ENCODE results near the gene PRKAR2B. TPM values are rescaled to one million over a fixed set of nuclear protein-coding genes. Genes with fewer than 3 reads are reported as not detected.

PRKAR2B gene
- polyA plus RNA-seq, 6 donors from 2014 or later, result 1.1 to 4.9 (median 2.7) TPM; not detected in 1

DNA sequence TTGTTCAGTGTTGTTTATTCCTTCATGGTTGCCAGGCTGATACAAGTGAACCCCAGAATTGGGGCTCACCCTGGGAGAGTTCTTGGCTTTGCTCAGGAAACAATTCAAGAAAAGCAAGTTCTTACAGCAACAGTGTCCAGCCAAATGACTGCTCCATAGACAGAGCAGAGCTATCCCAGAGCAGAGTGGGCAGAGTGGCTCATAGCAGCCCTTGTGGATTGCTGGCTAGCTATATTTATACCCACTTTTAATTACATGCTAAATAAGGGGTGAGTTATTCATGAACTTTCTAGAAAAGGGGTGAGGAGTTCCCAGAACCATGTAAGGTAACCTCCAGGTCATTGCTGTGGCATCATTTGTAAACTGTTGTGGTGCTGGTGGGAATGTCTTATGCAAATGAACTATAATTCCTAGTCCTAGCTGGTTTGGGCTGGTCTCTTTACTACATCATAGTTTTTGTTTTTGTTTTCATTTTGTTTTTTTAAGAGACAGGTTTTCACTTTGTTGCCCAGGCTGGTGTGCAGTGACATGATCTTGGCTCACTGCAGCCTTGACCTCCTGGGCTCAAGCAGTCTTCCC is 64.4 kb downstream of the PRKAR2B start:
- Mint-ChIP-seq H3K36me3 (no peaks in the 10 kb centered on the region), H3K4me3 (no peak overlapping the region), H3K27me3 (no peaks in the 10 kb centered on the region), H3K4me1 (no peaks in the 10 kb centered on the region), H3K9me3 (peaks cover 0 to 2% (median 0%) of the 10 kb centered on the region in 7 donors), H3K27ac (peak overlapping the region in 1 of 6 donors; percentile 35)
- ATAC-seq (ENCODE audit: low read depth in 2 of 2) (no peak), DNase-seq (no peak)

- H3K27me3 Mint-ChIP-seq, result no peaks in the 10 kb centered on the region
- no peaks in the 10 kb centered on the region for H3K36me3 Mint-ChIP-seq
- peak overlapping the region in 1 of 6 donors; percentile 83 for H3K27ac Mint-ChIP-seq
- no peaks in the 10 kb centered on the region for H3K4me1 Mint-ChIP-seq
- H3K4me3 Mint-ChIP-seq, result no peak overlapping the region
- H3K9me3 Mint-ChIP-seq, result peaks cover 0 to 2% (median 0%) of the 10 kb centered on the region in 7 donors
- ATAC-seq (ENCODE audit: low read depth in 2 of 2), result no peak
- DNase-seq, result no peak
These were observed 65.5 kb downstream of the PRKAR2B start for GRCh38 chr7:107109955-107110354.

DNA sequence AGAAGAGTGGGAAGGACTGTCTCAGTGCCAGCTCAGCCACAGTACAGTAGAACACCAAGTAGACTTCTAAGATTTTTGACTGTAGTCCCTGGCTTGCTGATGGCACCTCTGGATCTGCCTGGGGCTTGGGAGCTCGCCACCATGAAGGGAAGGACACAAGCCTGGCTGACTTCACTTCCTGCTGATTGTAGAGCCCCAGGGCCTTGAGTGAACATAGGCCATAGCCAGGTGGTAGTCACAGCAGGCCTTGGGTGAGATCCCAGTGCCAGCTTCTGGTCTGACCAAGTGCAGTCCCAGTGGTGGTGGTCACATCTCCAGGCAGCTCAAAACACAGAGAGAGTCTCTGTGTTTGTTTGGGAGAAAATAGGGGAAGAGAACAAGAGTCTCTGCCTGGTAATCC is 66.7 kb downstream of the PRKAR2B start:
- DNase-seq (no peak), ATAC-seq (ENCODE audit: low read depth in 2 of 2) (no peak)
- H3K27ac Mint-ChIP-seq, result peak overlapping the region in 1 of 6 donors; percentile 35
- H3K36me3 Mint-ChIP-seq, result no peaks in the 10 kb centered on the region
- peaks cover 0 to 2% (median 0%) of the 10 kb centered on the region in 7 donors for H3K9me3 Mint-ChIP-seq
- H3K27me3 Mint-ChIP-seq, result no peaks in the 10 kb centered on the region
- H3K4me3 Mint-ChIP-seq, result no peak overlapping the region
- H3K4me1 Mint-ChIP-seq, result no peaks in the 10 kb centered on the region

- Mint-ChIP-seq H3K4me3 (no peak overlapping the region), H3K36me3 (no peaks in the 10 kb centered on the region), H3K27me3 (peaks cover 0 to 5% (median 0%) of the 10 kb centered on the region in 3 donors), H3K9me3 (no peaks in the 10 kb centered on the region), H3K4me1 (no peaks in the 10 kb centered on the region), H3K27ac (peak overlapping the region in 1 of 6 donors; percentile 24)
- DNase-seq, result no peak
- no peak for ATAC-seq (ENCODE audit: low read depth in 2 of 2)
These were observed 69.4 kb downstream of the PRKAR2B start for GRCh38 chr7:107113866-107114265.

GRCh38 chr7:107115114-107115513 is 70.6 kb downstream of the PRKAR2B start:
- H3K4me1 Mint-ChIP-seq, result no peaks in the 10 kb centered on the region
- H3K27me3 Mint-ChIP-seq, result peaks cover 0 to 5% (median 5%) of the 10 kb centered on the region in 3 donors
- ATAC-seq (ENCODE audit: low read depth in 2 of 2) (no peak), DNase-seq (no peak)
- H3K36me3 Mint-ChIP-seq, result no peaks in the 10 kb centered on the region
- H3K27ac Mint-ChIP-seq, result no peak overlapping the region
- H3K4me3 Mint-ChIP-seq, result no peak overlapping the region
- H3K9me3 Mint-ChIP-seq, result no peaks in the 10 kb centered on the region

GRCh38 chr7:107115762-107116540 is 71.4 kb downstream of the PRKAR2B start:
- peak overlapping the region in 1 of 6 donors; percentile 33 for H3K27ac Mint-ChIP-seq
- ATAC-seq (ENCODE audit: low read depth in 2 of 2), result no peak
- no peaks in the 10 kb centered on the region for H3K36me3 Mint-ChIP-seq
- no peaks in the 10 kb centered on the region for H3K4me1 Mint-ChIP-seq
- H3K4me3 Mint-ChIP-seq, result no peak overlapping the region
- no peaks in the 10 kb centered on the region for H3K9me3 Mint-ChIP-seq
- H3K27me3 Mint-ChIP-seq, result peaks cover 0 to 5% (median 5%) of the 10 kb centered on the region in 3 donors
- no peak for DNase-seq

DNA sequence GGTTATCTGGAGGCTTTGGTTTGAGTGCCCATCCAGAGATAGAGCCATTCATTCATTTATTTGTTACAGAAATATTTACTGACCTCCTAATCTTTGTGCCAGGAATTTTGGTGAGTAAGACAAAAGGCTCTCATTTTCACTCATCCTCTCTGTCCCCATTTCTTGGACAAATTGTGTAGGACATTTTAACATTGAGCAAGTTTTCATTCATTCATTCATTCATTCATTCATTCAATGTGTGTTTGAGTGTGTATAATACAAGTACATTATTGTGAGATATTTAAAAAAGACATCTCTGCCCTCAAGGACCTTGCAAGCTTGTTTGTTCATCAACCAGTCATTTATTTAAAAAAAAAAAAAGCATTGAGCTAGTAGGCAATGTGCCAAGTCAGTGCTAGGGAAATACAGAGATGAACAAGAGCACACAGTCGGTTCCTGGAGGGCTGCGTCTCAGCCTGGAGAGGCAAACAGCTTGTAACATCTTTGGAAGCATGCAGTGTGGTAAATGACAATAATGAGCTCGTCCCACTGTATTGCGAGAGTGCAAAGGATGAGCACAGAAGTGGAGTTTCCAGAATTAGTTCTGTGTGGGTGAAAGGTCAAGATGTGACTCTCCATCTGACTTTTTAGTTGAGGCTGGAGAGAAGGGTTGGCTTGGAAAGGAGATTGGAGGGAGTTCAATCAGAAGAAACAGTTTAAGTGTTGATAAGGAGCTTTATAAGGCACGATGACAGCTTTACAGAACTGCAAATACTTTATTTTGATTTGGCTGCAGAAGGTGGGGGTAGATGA is 73.8 kb downstream of the PRKAR2B start:
- no peak for ATAC-seq (ENCODE audit: low read depth in 2 of 2)
- Mint-ChIP-seq H3K9me3 (no peaks in the 10 kb centered on the region), H3K36me3 (no peaks in the 10 kb centered on the region), H3K4me1 (no peaks in the 10 kb centered on the region), H3K27me3 (peaks cover 0 to 5% (median 5%) of the 10 kb centered on the region in 3 donors), H3K27ac (no peak overlapping the region), H3K4me3 (no peak overlapping the region)
- DNase-seq, result no peak

GRCh38 chr7:107119376-107120105 is 75.0 kb downstream of the PRKAR2B start:
- Mint-ChIP-seq H3K27ac (no peak overlapping the region), H3K9me3 (no peaks in the 10 kb centered on the region), H3K27me3 (peaks cover 0 to 5% (median 5%) of the 10 kb centered on the region in 3 donors), H3K4me3 (no peak overlapping the region), H3K36me3 (no peaks in the 10 kb centered on the region), H3K4me1 (no peaks in the 10 kb centered on the region)
- DNase-seq (no peak), ATAC-seq (ENCODE audit: low read depth in 2 of 2) (no peak)

- H3K36me3 Mint-ChIP-seq, result no peaks in the 10 kb centered on the region
- H3K9me3 Mint-ChIP-seq, result no peaks in the 10 kb centered on the region
- no peak for DNase-seq
- H3K27me3 Mint-ChIP-seq, result peaks cover 0 to 5% (median 5%) of the 10 kb centered on the region in 3 donors
- no peak for ATAC-seq (ENCODE audit: low read depth in 2 of 2)
- no peak overlapping the region for H3K27ac Mint-ChIP-seq
- H3K4me3 Mint-ChIP-seq, result no peak overlapping the region
- peaks cover 16 to 20% (median 16%) of the 10 kb centered on the region in 3 donors for H3K4me1 Mint-ChIP-seq
These were observed 78.0 kb downstream of the PRKAR2B start for GRCh38 chr7:107122486-107122911.

- H3K27ac Mint-ChIP-seq, result peak overlapping the region in 1 of 6 donors; percentile 2
- peaks cover 16 to 20% (median 16%) of the 10 kb centered on the region in 3 donors for H3K4me1 Mint-ChIP-seq
- DNase-seq (no peak), ATAC-seq (ENCODE audit: low read depth in 2 of 2) (no peak)
- no peaks in the 10 kb centered on the region for H3K9me3 Mint-ChIP-seq
- peak overlapping the region in 2 of 8 donors; percentile 41 to 54 for H3K4me3 Mint-ChIP-seq
- peaks cover 0 to 5% (median 0%) of the 10 kb centered on the region in 3 donors for H3K27me3 Mint-ChIP-seq
- H3K36me3 Mint-ChIP-seq, result no peaks in the 10 kb centered on the region
These were observed 78.9 kb downstream of the PRKAR2B start for GRCh38 chr7:107123392-107123791.

DNA sequence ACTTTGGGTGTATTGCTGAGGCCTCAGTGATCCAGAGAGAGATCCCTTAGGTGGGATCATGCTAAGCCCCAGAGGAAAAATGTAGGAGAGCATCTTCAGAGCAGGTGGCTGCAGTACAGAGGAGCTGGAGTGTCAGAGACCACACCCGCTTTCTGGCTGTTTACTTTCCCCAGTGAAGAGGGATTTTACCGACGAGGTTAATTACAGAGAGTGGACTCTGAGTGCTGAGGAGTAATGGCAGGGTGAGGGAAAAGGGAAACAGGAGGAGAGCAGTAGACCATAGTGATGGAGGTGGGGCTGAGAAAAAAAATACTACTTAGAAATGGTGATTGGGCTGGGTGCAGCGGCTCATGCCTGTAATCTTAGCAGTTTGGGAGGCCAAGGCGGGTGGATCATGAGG is 81.0 kb downstream of the PRKAR2B start:
- Mint-ChIP-seq H3K9me3 (no peaks in the 10 kb centered on the region), H3K27ac (peak overlapping the region; percentile 67 to 93 (median 88)), H3K4me1 (peaks cover 16 to 20% (median 16%) of the 10 kb centered on the region in 3 donors), H3K27me3 (no peaks in the 10 kb centered on the region), H3K36me3 (no peaks in the 10 kb centered on the region), H3K4me3 (peak overlapping the region; percentile 76 to 93 (median 90))
- DNase-seq (no peak), ATAC-seq (ENCODE audit: low read depth in 2 of 2) (no peak)

- Mint-ChIP-seq H3K4me1 (peaks cover 16 to 20% (median 16%) of the 10 kb centered on the region in 3 donors), H3K4me3 (no peak overlapping the region)
These were observed 83.7 kb downstream of the PRKAR2B start for GRCh38 chr7:107128217-107128616.

GRCh38 chr7:107128748-107129147 is 84.2 kb downstream of the PRKAR2B start:
- Mint-ChIP-seq H3K27ac (no peak overlapping the region), H3K36me3 (no peaks in the 10 kb centered on the region), H3K4me3 (no peak overlapping the region), H3K27me3 (peaks cover 0 to 6% (median 0%) of the 10 kb centered on the region in 3 donors), H3K9me3 (no peaks in the 10 kb centered on the region), H3K4me1 (peaks cover 16 to 20% (median 16%) of the 10 kb centered on the region in 3 donors)
- ATAC-seq (ENCODE audit: low read depth in 2 of 2) (no peak), DNase-seq (no peak)

More at GRCh38 chr7:107128217-107128616, 83.7 kb downstream of the PRKAR2B start:
- Mint-ChIP-seq H3K27ac (no peak overlapping the region), H3K9me3 (no peaks in the 10 kb centered on the region), H3K36me3 (no peaks in the 10 kb centered on the region), H3K27me3 (peaks cover 0 to 6% (median 0%) of the 10 kb centered on the region in 3 donors)
- DNase-seq (no peak), ATAC-seq (ENCODE audit: low read depth in 2 of 2) (no peak)
